Activated CD8-positive, alpha-beta T cell treated with anti-CD3 and anti-CD28 coated beads, Interleukin-2, amount 10 ng/mL, durations not matched to agents 7 days and 5 days (primary cell): ENCODE measurements around the gene GLB1L. TPM values are rescaled to one million over a fixed set of nuclear protein-coding genes. Genes with fewer than 3 reads are reported as not detected.
"Not testable (repeated sequence)": the region's sequence is repeated elsewhere in the genome, so short reads cannot be mapped to it uniquely, and the experiment has no call there.

Experiments
- ATAC-seq: fragments of 150-1000 bp; cut with Tn5 transposase; one replicate; pipeline ENCODE4 v1.10.0; 2021; ENCODE audit warnings: moderate library complexity
- CTCF ChIA-PET: fragments of 350-600 bp; sonication (Branson Sonifier 250); formaldehyde crosslinking; loops from one replicate; lab custom pipeline; 2021; ENCODE audit warnings: antibody characterized with exemption; lab: Charles Lee
- POLR2A ChIA-PET: fragments of 350-600 bp; sonication (Branson Sonifier 250); formaldehyde crosslinking; loops from one replicate; lab custom pipeline; 2021; ENCODE audit warnings: antibody characterized with exemption; lab: Charles Lee
- DNase-seq: peaks from one replicate; pipeline ENCODE4 v3.0.0-alpha.2; 2020
- H3K27ac Mint-ChIP-seq: one replicate; pipeline ENCODE4 v1.8.0; 2021; ENCODE audit warnings: mild to moderate bottlenecking, mixed read lengths
- H3K27me3 Mint-ChIP-seq: one replicate; pipeline ENCODE4 v1.8.0; 2021; ENCODE audit warnings: low read depth, mixed read lengths
- H3K36me3 Mint-ChIP-seq: one replicate; pipeline ENCODE4 v1.8.0; 2021; ENCODE audit warnings: low read depth, mixed read lengths
- H3K4me1 Mint-ChIP-seq: one replicate; pipeline ENCODE4 v1.8.0; 2021; ENCODE audit warnings: low read depth, mixed read lengths
- H3K4me3 Mint-ChIP-seq: one replicate; pipeline ENCODE4 v1.8.0; 2021; ENCODE audit warnings: mild to moderate bottlenecking, mixed read lengths
- H3K9me3 Mint-ChIP-seq: one replicate; pipeline ENCODE4 v1.8.0; 2022; ENCODE audit warnings: mixed read lengths; ENCODE audit not compliant: insufficient read depth
- total RNA-seq, 2 experiments: library from RNA; stranded (reverse); gene quantifications; one replicate each; pipeline ENCODE4 v1.2.3, GENCODE V29; 2021

Gene GLB1L
- total RNA-seq, 2 experiments from 2014 or later: 3.4 to 4.0 TPM

- peaks cover 7% of the 10 kb centered on the region for H3K9me3 Mint-ChIP-seq
- POLR2A ChIA-PET: interaction anchor here (0.6 to 5.3 kb wide), 17 partner anchors 9 to 75 kb away, joined by 3 to 49 read pairs (median 6); partner anchors contain the start of genes ABCB6, ANKZF1, ATG9A and CNPPD1
These were observed 39.3 kb downstream of the GLB1L start for GRCh38 chr2:219205981-219206327.

GRCh38 chr2:219205165-219205538 lies 40.1 kb downstream of the GLB1L start:
- ChIA-PET POLR2A (interaction anchor here (1.1 to 5.3 kb wide), 3 partner anchors 8 to 29 kb away, joined by 7 to 49 read pairs (median 9); partner anchors contain the start of genes ABCB6, CNPPD1 and RETREG2), CTCF (interaction anchor here (1.1 to 2.0 kb wide), 4 partner anchors 8 to 329 kb away, joined by 3 to 17 read pairs (median 10); partner anchors contain the start of gene CNPPD1)
- no peak for DNase-seq
- Mint-ChIP-seq H3K27ac (peak overlapping the region; percentile 55), H3K9me3 (peaks cover 9% of the 10 kb centered on the region), H3K27me3 (no peaks in the 10 kb centered on the region), H3K4me1 (peaks cover 53% of the 10 kb centered on the region), H3K4me3 (no peak overlapping the region), H3K36me3 (peaks cover 50% of the 10 kb centered on the region)
- no peak for ATAC-seq

More at GRCh38 chr2:219205981-219206327, 39.3 kb downstream of the GLB1L start:
- Mint-ChIP-seq H3K36me3 (peaks cover 49% of the 10 kb centered on the region), H3K4me3 (peak overlapping the region; percentile 86), H3K4me1 (peaks cover 53% of the 10 kb centered on the region), H3K27me3 (no peaks in the 10 kb centered on the region), H3K27ac (peak overlapping the region; percentile 96)
- no peak for ATAC-seq
- CTCF ChIA-PET: interaction anchor here (0.8 to 4.6 kb wide), 16 partner anchors 9 to 330 kb away, joined by 3 to 49 read pairs (median 4); partner anchors contain the start of genes CNPPD1, DNAJB2, NHEJ1 and SLC23A3
- DNase-seq: no peak

DNA sequence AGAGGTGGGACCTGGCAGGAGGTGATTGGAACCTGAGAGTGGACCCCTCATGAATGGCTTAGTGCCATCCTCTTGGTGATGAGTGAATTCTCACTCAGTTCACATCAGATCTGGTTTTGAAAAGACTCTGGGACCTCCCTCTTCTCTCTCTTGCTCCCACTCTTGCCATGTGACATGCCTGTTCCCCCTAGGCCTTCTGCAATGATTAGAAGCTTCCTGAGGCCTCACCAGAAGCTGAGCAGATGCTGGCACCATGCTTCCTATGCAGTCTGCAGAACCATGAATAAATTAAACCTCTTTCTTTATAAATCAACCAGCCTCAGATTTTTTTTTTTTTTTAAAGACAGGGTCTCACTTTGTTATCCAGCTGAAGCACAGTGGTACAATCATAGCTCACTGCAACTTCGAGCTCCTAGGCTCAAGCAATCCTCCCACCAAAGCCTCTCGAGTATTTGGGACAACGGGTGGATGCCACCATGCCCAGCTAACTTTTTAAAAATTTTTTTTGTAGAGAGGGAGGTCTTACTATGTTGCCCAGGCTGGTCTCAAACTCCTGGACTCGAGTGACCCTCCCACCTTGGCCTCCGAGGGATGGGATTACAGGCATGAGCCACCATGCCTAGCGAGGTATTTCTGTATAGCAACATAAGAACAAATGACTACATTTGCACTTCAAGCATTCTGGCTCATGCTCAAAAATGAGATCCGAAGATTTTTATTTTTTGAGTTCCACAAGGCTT lies 40.6 kb downstream of the GLB1L start:
- H3K9me3 Mint-ChIP-seq: peaks cover 9% of the 10 kb centered on the region
- peaks cover 45% of the 10 kb centered on the region for H3K36me3 Mint-ChIP-seq
- H3K4me3 Mint-ChIP-seq: no peak overlapping the region
- ATAC-seq: no peak
- POLR2A ChIA-PET: interaction anchor here (0.6 kb wide), 1 partner anchor 44 kb away, joined by 3 read pairs; the partner anchor contains the start of gene NHEJ1
- no peak overlapping the region for H3K27ac Mint-ChIP-seq
- no peaks in the 10 kb centered on the region for H3K27me3 Mint-ChIP-seq
- no peak for DNase-seq
- peaks cover 50% of the 10 kb centered on the region for H3K4me1 Mint-ChIP-seq
- CTCF ChIA-PET: interaction anchor here (1.7 kb wide), 1 partner anchor 74 kb away, joined by 3 read pairs; the partner anchor contains the start of gene DNAJB2

DNA sequence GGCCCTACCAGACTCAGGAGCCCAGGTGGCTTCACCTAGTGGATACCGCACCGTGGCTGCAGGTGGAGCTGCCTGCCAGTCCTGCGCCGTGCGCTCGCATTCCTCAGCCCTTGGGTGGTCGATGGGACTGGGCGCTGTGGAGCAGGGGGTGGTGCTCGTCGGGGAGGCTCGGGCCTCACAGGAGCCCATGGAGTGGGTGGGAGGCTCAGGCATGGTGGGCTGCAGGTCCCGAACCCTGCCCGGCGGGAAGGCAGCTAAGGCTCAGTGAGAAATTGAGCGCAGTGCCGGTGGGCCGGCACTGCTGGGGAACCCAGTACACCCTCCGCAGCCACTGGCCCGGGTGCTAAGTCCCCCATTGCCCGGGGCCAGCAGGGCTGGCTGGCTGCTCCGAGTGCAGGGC lies 43.9 kb downstream of the GLB1L start:
- not testable (repeated sequence) for H3K4me3 Mint-ChIP-seq, H3K27me3 Mint-ChIP-seq, ATAC-seq, H3K9me3 Mint-ChIP-seq, DNase-seq
- H3K36me3 Mint-ChIP-seq: peaks cover 20% of the 10 kb centered on the region
- CTCF ChIA-PET: interaction anchor here (2.5 to 2.6 kb wide), 2 partner anchors 20 to 30 kb away, joined by 10 to 12 read pairs; no protein-coding TSS in a partner anchor
- H3K4me1 Mint-ChIP-seq: peaks cover 28% of the 10 kb centered on the region
- peak overlapping the region; percentile 95 for H3K27ac Mint-ChIP-seq
- POLR2A ChIA-PET: interaction anchor here (1.2 to 1.8 kb wide), 8 partner anchors 12 to 186 kb away, joined by 3 to 27 read pairs (median 6); partner anchors contain the start of genes ABCB6, ANKZF1, ATG9A and CNPPD1

GRCh38 chr2:219200502-219201326 lies 44.5 kb downstream of the GLB1L start:
- peak overlapping the region; percentile 73 for H3K4me3 Mint-ChIP-seq
- ATAC-seq, H3K9me3 Mint-ChIP-seq, H3K27me3 Mint-ChIP-seq: not testable (repeated sequence)
- DNase-seq: peak; percentile 61
- peaks cover 22% of the 10 kb centered on the region for H3K4me1 Mint-ChIP-seq
- POLR2A ChIA-PET: interaction anchor here (0.6 to 1.8 kb wide), 15 partner anchors 12 to 187 kb away, joined by 3 to 27 read pairs (median 5); partner anchors contain the start of genes ABCB6, ANKZF1, ATG9A and CNPPD1
- CTCF ChIA-PET: interaction anchor here (0.9 to 2.6 kb wide), 8 partner anchors 9 to 94 kb away, joined by 3 to 12 read pairs (median 6); partner anchors contain the start of gene DNAJB2
- H3K36me3 Mint-ChIP-seq: peaks cover 20% of the 10 kb centered on the region
- peak overlapping the region; percentile 95 for H3K27ac Mint-ChIP-seq

- no peak for DNase-seq
- ATAC-seq: peak; percentile 33
- H3K9me3 Mint-ChIP-seq: peaks cover 8% of the 10 kb centered on the region
- peaks cover 20% of the 10 kb centered on the region for H3K4me1 Mint-ChIP-seq
- CTCF ChIA-PET: interaction anchor here (0.9 to 2.6 kb wide), 10 partner anchors 8 to 95 kb away, joined by 3 to 12 read pairs (median 4); partner anchors contain the start of genes DNAJB2 and NHEJ1
- H3K36me3 Mint-ChIP-seq: peaks cover 20% of the 10 kb centered on the region
- peak overlapping the region; percentile 76 for H3K27ac Mint-ChIP-seq
- peak overlapping the region; percentile 34 for H3K4me3 Mint-ChIP-seq
- POLR2A ChIA-PET: interaction anchor here (0.8 to 1.8 kb wide), 11 partner anchors 11 to 188 kb away, joined by 3 to 27 read pairs (median 5); partner anchors contain the start of genes ABCB6, ANKZF1, ATG9A and CNPPD1
- no peaks in the 10 kb centered on the region for H3K27me3 Mint-ChIP-seq
These were observed 45.6 kb downstream of the GLB1L start for GRCh38 chr2:219199470-219200211.

DNA sequence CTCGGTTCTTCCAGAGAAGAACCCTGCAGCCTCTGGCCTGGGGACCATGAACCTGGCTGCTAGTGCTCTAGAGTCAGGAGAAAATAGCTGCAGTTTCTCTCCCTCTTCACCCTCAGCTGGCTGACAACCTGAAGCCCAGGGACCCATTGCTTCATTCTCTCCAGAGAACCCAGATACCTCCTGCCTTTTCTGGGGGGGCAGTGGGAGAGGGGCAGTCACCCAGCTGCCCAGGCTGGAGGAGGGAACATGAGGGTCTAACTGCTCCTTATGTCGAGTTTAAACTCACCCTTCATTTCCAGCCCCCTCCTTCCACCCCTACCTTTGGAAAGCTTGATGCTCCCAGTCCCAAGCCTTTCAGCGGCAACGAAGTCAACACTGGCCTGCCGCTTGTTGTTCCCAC lies 46.3 kb downstream of the GLB1L start:
- Mint-ChIP-seq H3K27me3 (no peaks in the 10 kb centered on the region), H3K4me1 (peaks cover 19% of the 10 kb centered on the region), H3K27ac (no peak overlapping the region), H3K9me3 (peaks cover 4% of the 10 kb centered on the region), H3K36me3 (peaks cover 17% of the 10 kb centered on the region), H3K4me3 (no peak overlapping the region)
- DNase-seq (no peak), ATAC-seq (no peak)
- ChIA-PET CTCF (interaction anchor here (1.0 to 2.6 kb wide), 5 partner anchors 7 to 40 kb away, joined by 3 to 12 read pairs (median 7); partner anchors contain the start of gene NHEJ1), POLR2A (no interaction called here)

DNA sequence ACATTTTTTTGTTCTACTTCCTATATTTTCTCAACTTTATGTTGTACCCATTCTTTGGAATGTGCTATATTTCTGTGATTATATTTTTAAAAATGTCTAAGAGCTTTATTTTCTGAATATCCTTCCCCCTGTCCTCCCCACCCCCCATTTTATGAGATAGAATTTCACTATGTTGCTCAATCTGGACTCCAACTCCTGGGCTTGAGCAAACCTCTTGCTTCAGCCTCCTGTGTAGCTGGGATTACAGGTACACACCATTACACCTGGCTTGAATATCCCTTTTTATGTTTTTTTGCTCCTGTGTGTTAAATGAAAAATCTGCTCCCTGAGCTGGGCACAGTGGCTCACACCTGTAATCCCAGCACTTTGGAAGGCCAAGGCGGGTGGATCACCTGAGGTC lies 47.9 kb downstream of the GLB1L start:
- Mint-ChIP-seq H3K9me3 (peaks cover 4% of the 10 kb centered on the region), H3K4me3 (no peak overlapping the region), H3K27me3 (no peaks in the 10 kb centered on the region), H3K27ac (no peak overlapping the region), H3K4me1 (peaks cover 19% of the 10 kb centered on the region), H3K36me3 (peaks cover 9% of the 10 kb centered on the region)
- DNase-seq: no peak
- CTCF ChIA-PET: interaction anchor here (0.8 to 3.0 kb wide), 5 partner anchors 9 to 98 kb away, joined by 3 to 10 read pairs (median 3); partner anchors contain the start of gene ZFAND2B
- POLR2A ChIA-PET: interaction anchor here (1.6 kb wide), 1 partner anchor 9 kb away, joined by 7 read pairs; no protein-coding TSS in a partner anchor
- no peak for ATAC-seq

DNA sequence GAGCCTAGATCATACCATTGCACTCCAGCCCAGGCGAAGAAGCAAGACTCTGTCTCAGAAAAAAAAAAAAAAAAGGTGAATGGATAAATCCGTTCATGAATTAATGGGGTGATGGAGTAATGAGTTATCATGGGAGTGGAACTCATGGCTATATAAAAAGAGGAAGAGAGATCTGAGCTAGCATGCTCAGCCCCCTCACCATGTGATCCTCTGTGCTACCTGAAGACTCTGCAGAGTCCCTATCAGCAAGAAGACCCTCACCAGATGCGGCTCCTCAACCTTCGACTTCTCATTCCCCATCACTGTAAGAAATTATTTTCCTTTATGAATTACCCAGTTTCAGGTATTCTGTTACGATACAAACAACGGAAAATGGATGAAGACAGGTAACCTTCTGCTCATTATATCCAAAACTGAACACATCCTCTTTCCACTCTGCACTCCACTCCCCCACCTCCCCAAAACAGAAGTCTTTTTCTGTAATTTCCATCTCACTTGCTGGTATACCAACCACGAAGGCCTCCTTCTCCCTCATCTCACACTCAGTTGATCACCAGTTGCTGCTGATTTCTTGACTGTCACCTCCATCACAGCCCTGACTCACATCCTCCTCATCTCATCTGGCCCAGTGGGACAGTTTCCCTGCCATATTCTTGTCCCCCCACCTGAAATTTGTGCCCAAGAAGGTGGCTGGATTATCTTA lies 58.3 kb downstream of the GLB1L start:
- Mint-ChIP-seq H3K4me1 (peaks cover 31% of the 10 kb centered on the region), H3K27ac (no peak overlapping the region), H3K27me3 (no peaks in the 10 kb centered on the region), H3K36me3 (peaks cover 45% of the 10 kb centered on the region), H3K9me3 (no peaks in the 10 kb centered on the region), H3K4me3 (no peak overlapping the region)
- ATAC-seq (no peak), DNase-seq (no peak)
- ChIA-PET CTCF (no interaction called here), POLR2A (no interaction called here)
